Activated naive CD8-positive, alpha-beta T cell treated with anti-CD3 and anti-CD28 coated beads, Interleukin-2, amount 50 U/mL, for 16 hours (primary cell): ENCODE measurements around the gene MTMR3.
A peak's percentile ranks its signal among the peaks of the same experiment; 100 is the strongest.

Experiments used
- DNase-seq: peaks from one replicate; pipeline ENCODE4 v3.0.0-alpha.2; 2020; ENCODE audit warnings: low read depth, low spot score

Gene MTMR3

GRCh38 chr22:30001459-30001858 is 118.5 kb downstream of the MTMR3 start:
- DNase-seq, result no peak

- no peak for DNase-seq
Observed at GRCh38 chr22:30002861-30003486, 120.0 kb downstream of the MTMR3 start.

GRCh38 chr22:30004101-30004500 is 121.1 kb downstream of the MTMR3 start:
- no peak for DNase-seq

- DNase-seq, result no peak
Observed at GRCh38 chr22:30004694-30005093, 121.7 kb downstream of the MTMR3 start.

- DNase-seq, result peak; percentile 29
Observed at GRCh38 chr22:30005213-30005857, 122.4 kb downstream of the MTMR3 start.

- no peak for DNase-seq
Observed at GRCh38 chr22:30007361-30007760, 124.4 kb downstream of the MTMR3 start.

GRCh38 chr22:30008401-30008800 is 125.4 kb downstream of the MTMR3 start:
- DNase-seq, result no peak

GRCh38 chr22:30009478-30009877 is 126.5 kb downstream of the MTMR3 start:
- no peak for DNase-seq

- no peak for DNase-seq
Observed at GRCh38 chr22:30010789-30011405, 127.9 kb downstream of the MTMR3 start.

GRCh38 chr22:30013201-30013600 is 130.2 kb downstream of the MTMR3 start:
- no peak for DNase-seq

GRCh38 chr22:30014244-30014643 is 131.3 kb downstream of the MTMR3 start:
- DNase-seq, result no peak

- no peak for DNase-seq
Observed at GRCh38 chr22:30015229-30015797, 132.3 kb downstream of the MTMR3 start.

- no peak for DNase-seq
Observed at GRCh38 chr22:30015846-30016245, 132.9 kb downstream of the MTMR3 start.

GRCh38 chr22:30016596-30016995 is 133.6 kb downstream of the MTMR3 start:
- DNase-seq, result no peak

GRCh38 chr22:30017375-30018223 is 134.6 kb downstream of the MTMR3 start:
- DNase-seq, result no peak

- no peak for DNase-seq
Observed at GRCh38 chr22:30020511-30020910, 137.5 kb downstream of the MTMR3 start.

- DNase-seq, result no peak
Observed at GRCh38 chr22:30021338-30021737, 138.4 kb downstream of the MTMR3 start.

GRCh38 chr22:30021881-30022619 is 139.1 kb downstream of the MTMR3 start:
- no peak for DNase-seq

- DNase-seq, result no peak
Observed at GRCh38 chr22:30023099-30023660, 140.2 kb downstream of the MTMR3 start.

- no peak for DNase-seq
Observed at GRCh38 chr22:30024231-30024630, 141.3 kb downstream of the MTMR3 start.

GRCh38 chr22:30025221-30025620 is 142.2 kb downstream of the MTMR3 start:
- DNase-seq, result no peak
